Liver (tissue), 9 donors: Measurements from ENCODE around the gene LINGO3. TPM values are rescaled to one million over a fixed set of nuclear protein-coding genes. Genes with fewer than 3 reads are reported as not detected.

ENCODE experiments used
- DNase-seq: peaks from one replicate; pipeline ENCODE4 v3.0.0-alpha.2; 2017; ENCODE audit warnings: low spot score
- H3K27ac ChIP-seq, 2 donors: one replicate each; pipeline ENCODE4 v1.7.0; 2013; ENCODE audit warnings: inconsistent platforms in 2 of 2, low read length in 2 of 2, control low read depth in 1 of 2, low read depth in 1 of 2, mild to moderate bottlenecking in 1 of 2
- H3K27me3 ChIP-seq, 4 donors: one replicate each; pipeline versions ENCODE4 v1.6.1 to v1.7.0; 2013; ENCODE audit warnings: low read length in 3 of 4, inconsistent platforms in 1 of 4, mild to moderate bottlenecking in 1 of 4, moderate library complexity in 1 of 4; ENCODE audit not compliant: control insufficient read depth in 4 of 4, insufficient read depth in 4 of 4
- H3K36me3 ChIP-seq, 4 donors: one replicate each; pipeline versions ENCODE4 v1.6.1 to v1.7.0; 2013; ENCODE audit warnings: low read length in 3 of 4, mild to moderate bottlenecking in 3 of 4, low read depth in 1 of 4, moderate library complexity in 1 of 4; ENCODE audit not compliant: control insufficient read depth in 4 of 4, insufficient read depth in 3 of 4
- H3K4me1 ChIP-seq, 4 donors: one replicate each; pipeline versions ENCODE4 v1.6.1 to v1.7.0; 2013; ENCODE audit warnings: low read length in 3 of 4, mild to moderate bottlenecking in 3 of 4, moderate library complexity in 1 of 4; ENCODE audit not compliant: control insufficient read depth in 4 of 4, insufficient read depth in 4 of 4
- H3K4me3 ChIP-seq, 3 donors: one replicate each; pipeline versions ENCODE4 v1.6.1 to v1.7.0; 2013; ENCODE audit warnings: low read length in 3 of 3, control low read depth in 1 of 3, low read depth in 1 of 3, mild to moderate bottlenecking in 1 of 3
- H3K9ac ChIP-seq, 2 donors: one replicate each; pipeline ENCODE4 v1.7.0; 2013; ENCODE audit warnings: low read length in 2 of 2, mild to moderate bottlenecking in 2 of 2, moderate library complexity in 2 of 2, control low read depth in 1 of 2, low read depth in 1 of 2
- H3K9me3 ChIP-seq, 4 donors: one replicate each; pipeline versions ENCODE4 v1.6.1 to v1.7.0; 2013; ENCODE audit warnings: low read length in 3 of 4; ENCODE audit not compliant: control insufficient read depth in 4 of 4
- ATF3 ChIP-seq: IDR thresholded peaks from 2 replicates; pipeline ENCODE4 v1.6.1; 2016; ENCODE audit warnings: antibody characterized with exemption
- CTCF ChIP-seq: fragments of 150-350 bp; IDR thresholded peaks from 2 replicates; pipeline ENCODE4 v1.5.1; 2017; ENCODE audit warnings: improper control_type of control experiment, low read depth, low read length; ENCODE audit not compliant: missing input control
- EGR1 ChIP-seq, 2 donors: IDR thresholded peaks; 2 replicates each; pipeline ENCODE4 v1.6.1; 2016 to 2018; ENCODE audit warnings: antibody characterized with exemption in 2 of 2, low read depth in 2 of 2
- FOXA1 ChIP-seq: IDR thresholded peaks from 2 replicates; pipeline ENCODE4 v1.6.1; 2016; ENCODE audit warnings: antibody characterized with exemption
- FOXA2 ChIP-seq: IDR thresholded peaks from 2 replicates; pipeline ENCODE4 v1.6.1; 2016; ENCODE audit warnings: antibody characterized with exemption
- GABPA ChIP-seq, 2 donors: IDR thresholded peaks in 1 of 2; conservative IDR thresholded peaks in 1 of 2; 2 replicates each; pipeline ENCODE4 v1.6.1; 2016; ENCODE audit warnings: antibody characterized with exemption in 2 of 2, mild to moderate bottlenecking in 1 of 2, moderate library complexity in 1 of 2
- HNF4A ChIP-seq, 2 donors: conservative IDR thresholded peaks; 2 replicates each; pipeline ENCODE4 v1.6.1; 2016; ENCODE audit warnings: antibody characterized with exemption in 2 of 2, mild to moderate bottlenecking in 2 of 2
- HNF4G ChIP-seq: IDR thresholded peaks from 2 replicates; pipeline ENCODE4 v1.6.1; 2016; ENCODE audit warnings: antibody characterized with exemption
- JUND ChIP-seq, 2 donors: IDR thresholded peaks; 2 replicates each; pipeline ENCODE4 v1.6.1; 2016; ENCODE audit warnings: antibody characterized with exemption in 2 of 2
- NR2F2 ChIP-seq: IDR thresholded peaks from 2 replicates; pipeline ENCODE4 v1.6.1; 2016; ENCODE audit warnings: antibody characterized with exemption
- RAD21 ChIP-seq, 2 donors: IDR thresholded peaks; 2 replicates each; pipeline ENCODE4 v1.6.1; 2016; ENCODE audit warnings: antibody characterized with exemption in 2 of 2, mild to moderate bottlenecking in 2 of 2
- RXRA ChIP-seq, 2 donors: IDR thresholded peaks; 2 replicates each; pipeline ENCODE4 v1.6.1; 2017 to 2018; ENCODE audit warnings: antibody characterized with exemption in 2 of 2, mild to moderate bottlenecking in 1 of 2
- SP1 ChIP-seq: IDR thresholded peaks from 2 replicates; pipeline ENCODE4 v1.6.1; 2018; ENCODE audit warnings: antibody characterized with exemption, mild to moderate bottlenecking
- TAF1 ChIP-seq: conservative IDR thresholded peaks from 2 replicates; pipeline ENCODE4 v1.6.1; 2016; ENCODE audit warnings: antibody characterized with exemption, mild to moderate bottlenecking
- YY1 ChIP-seq: IDR thresholded peaks from 2 replicates; pipeline ENCODE4 v1.6.1; 2016; ENCODE audit warnings: antibody characterized with exemption, mild to moderate bottlenecking
- ZBTB33 ChIP-seq: IDR thresholded peaks from 2 replicates; pipeline ENCODE4 v1.6.1; 2016; ENCODE audit warnings: antibody characterized with exemption
- WGBS: extraction: QIAGEN DNeasy Blood & Tissue Kit; methylation state at CpG from one replicate; pipeline ENCODE4 v1.1.7; 2013; 5-methylcytosine and 5-hydroxymethylcytosine counted together
- polyA plus RNA-seq, 2 donors: library from polyadenylated mRNA; stranded (reverse) in 1 of 2; unstranded in 1 of 2; fragments of 200-250 nt in 1 of 2; fragments of >200 nt in 1 of 2; fragmentation: Nextera tagmentation in 1 of 2; extraction: Ambion mirVana in 1 of 2; gene quantifications; one replicate each; pipeline versions ENCODE4 v1.2.1 to v1.2.3, GENCODE V29; 2013 to 2015
- total RNA-seq, 2 donors: library from RNA; depleted of rRNA; stranded (reverse); fragments of >200 nt; gene quantifications; one replicate each; pipeline ENCODE4 v1.2.3, GENCODE V29; 2014
- TF ChIP-seq, protein P1 (sequence below): IDR thresholded peaks from 2 replicates; pipeline ENCODE4 v1.6.1; 2016; ENCODE audit warnings: antibody characterized with exemption
- TF ChIP-seq, protein P2 (sequence below): IDR thresholded peaks from 2 replicates; pipeline ENCODE4 v1.6.1; 2016; ENCODE audit warnings: antibody characterized with exemption, mild to moderate bottlenecking
- donor health status: healthy.
- donor health status: healthy.
- donor health status: healthy.
- donor health status: healthy.
- donor health status: healthy.

The LINGO3 gene
- total and polyA plus RNA-seq, 4 donors, result 0.02 to 0.08 (median 0.07) TPM

DNA sequence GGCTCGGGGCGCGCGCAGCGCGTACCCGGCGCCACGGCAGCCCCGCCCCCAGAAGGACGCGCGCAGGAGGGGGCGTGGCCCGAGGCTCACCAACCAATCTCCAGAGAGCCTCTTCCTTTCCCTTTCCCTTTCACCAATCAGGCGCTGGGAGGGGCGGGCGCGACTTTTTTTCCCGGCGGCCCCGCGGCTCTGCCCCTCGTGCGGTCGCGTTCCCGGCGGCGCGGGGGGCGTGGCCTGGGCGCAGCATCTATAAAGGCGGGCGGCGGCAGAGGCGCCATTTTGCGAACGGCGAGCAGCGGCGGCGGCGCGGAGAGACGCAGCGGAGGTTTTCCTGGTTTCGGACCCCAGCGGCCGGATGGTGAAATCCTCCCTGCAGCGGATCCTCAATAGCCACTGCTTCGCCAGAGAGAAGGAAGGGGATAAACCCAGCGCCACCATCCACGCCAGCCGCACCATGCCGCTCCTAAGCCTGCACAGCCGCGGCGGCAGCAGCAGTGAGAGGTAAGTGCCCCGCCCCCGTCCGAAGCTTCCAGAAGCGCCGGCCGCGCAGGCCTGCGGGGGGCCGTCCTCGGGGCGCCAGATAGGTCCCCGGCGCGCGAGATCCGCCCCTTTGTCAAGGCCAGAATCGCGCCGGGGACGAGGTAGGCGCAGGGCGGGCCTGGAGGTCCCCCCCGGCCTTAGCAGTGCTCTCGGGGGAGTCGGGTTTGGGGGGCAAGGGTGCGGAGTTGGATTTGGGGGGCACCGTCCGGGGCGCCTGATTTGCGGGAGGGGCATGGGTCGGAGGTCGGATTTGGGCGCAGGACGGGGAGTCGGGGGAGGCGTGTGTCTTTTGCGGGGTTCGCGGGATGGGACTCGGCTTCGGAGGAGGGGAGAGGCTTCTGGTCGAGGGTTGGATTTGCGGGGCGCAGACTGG is 38.5 kb downstream of the LINGO3 start:
- under 1% methylated on average over 103 of the region's 103 CpGs for WGBS

More for the DNA sequence above, 38.5 kb downstream of the LINGO3 start:
- Histone ChIP-seq H3K9ac (peak overlapping the region; percentile 57 to 98), H3K27me3 (no peaks in the 10 kb centered on the region), H3K36me3 (peaks cover 4 to 9% (median 8%) of the 10 kb centered on the region in 4 donors), H3K4me1 (peaks cover 13 to 50% (median 37%) of the 10 kb centered on the region in 4 donors), H3K27ac (peak overlapping the region; percentile 88 to 98), H3K4me3 (peak overlapping the region; percentile 74 to 91 (median 79)), H3K9me3 (no peaks in the 10 kb centered on the region)
- DNase-seq, result peak; percentile 99
- TF ChIP-seq GABPA (IDR thresholded peaks at IDR 0.05 in 1 of 2, conservative IDR thresholded peaks at IDR 0.05 in 1 of 2), result peak in 1 of 2 donors; percentile 30
- TF ChIP-seq HNF4G, result no peak
- peak in 1 of 2 donors; percentile 6 for TF ChIP-seq EGR1 (IDR thresholded peaks at IDR 0.05; ENCODE audit: low read depth in 2 of 2)
- TF ChIP-seq, protein P1, sequence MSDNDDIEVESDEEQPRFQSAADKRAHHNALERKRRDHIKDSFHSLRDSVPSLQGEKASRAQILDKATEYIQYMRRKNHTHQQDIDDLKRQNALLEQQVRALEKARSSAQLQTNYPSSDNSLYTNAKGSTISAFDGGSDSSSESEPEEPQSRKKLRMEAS, result peak; percentile 8
- TF ChIP-seq SP1, result peak; percentile 71
- TF ChIP-seq RXRA (IDR thresholded peaks at IDR 0.05), result no peak
- peak; percentile 94 for TF ChIP-seq TAF1
- TF ChIP-seq CTCF, result no peak
- no peak for TF ChIP-seq FOXA1
- TF ChIP-seq ATF3, result no peak
- TF ChIP-seq, protein P2, sequence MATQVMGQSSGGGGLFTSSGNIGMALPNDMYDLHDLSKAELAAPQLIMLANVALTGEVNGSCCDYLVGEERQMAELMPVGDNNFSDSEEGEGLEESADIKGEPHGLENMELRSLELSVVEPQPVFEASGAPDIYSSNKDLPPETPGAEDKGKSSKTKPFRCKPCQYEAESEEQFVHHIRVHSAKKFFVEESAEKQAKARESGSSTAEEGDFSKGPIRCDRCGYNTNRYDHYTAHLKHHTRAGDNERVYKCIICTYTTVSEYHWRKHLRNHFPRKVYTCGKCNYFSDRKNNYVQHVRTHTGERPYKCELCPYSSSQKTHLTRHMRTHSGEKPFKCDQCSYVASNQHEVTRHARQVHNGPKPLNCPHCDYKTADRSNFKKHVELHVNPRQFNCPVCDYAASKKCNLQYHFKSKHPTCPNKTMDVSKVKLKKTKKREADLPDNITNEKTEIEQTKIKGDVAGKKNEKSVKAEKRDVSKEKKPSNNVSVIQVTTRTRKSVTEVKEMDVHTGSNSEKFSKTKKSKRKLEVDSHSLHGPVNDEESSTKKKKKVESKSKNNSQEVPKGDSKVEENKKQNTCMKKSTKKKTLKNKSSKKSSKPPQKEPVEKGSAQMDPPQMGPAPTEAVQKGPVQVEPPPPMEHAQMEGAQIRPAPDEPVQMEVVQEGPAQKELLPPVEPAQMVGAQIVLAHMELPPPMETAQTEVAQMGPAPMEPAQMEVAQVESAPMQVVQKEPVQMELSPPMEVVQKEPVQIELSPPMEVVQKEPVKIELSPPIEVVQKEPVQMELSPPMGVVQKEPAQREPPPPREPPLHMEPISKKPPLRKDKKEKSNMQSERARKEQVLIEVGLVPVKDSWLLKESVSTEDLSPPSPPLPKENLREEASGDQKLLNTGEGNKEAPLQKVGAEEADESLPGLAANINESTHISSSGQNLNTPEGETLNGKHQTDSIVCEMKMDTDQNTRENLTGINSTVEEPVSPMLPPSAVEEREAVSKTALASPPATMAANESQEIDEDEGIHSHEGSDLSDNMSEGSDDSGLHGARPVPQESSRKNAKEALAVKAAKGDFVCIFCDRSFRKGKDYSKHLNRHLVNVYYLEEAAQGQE, result peak; percentile 93
- no peak for TF ChIP-seq RAD21 (IDR thresholded peaks at IDR 0.05)
- no peak for TF ChIP-seq FOXA2
- peak; percentile 97 for TF ChIP-seq YY1
- TF ChIP-seq ZBTB33, result no peak
- no peak for TF ChIP-seq HNF4A (conservative IDR thresholded peaks at IDR 0.05)
- no peak for TF ChIP-seq JUND (IDR thresholded peaks at IDR 0.05)
- no peak for TF ChIP-seq NR2F2
